GM21529 (cell line): ENCODE results near the gene SLTM.
"Not testable (repeated sequence)": the region's sequence is repeated elsewhere in the genome, so short reads cannot be mapped to it uniquely, and the experiment has no call there.

ENCODE experiments used
- ATAC-seq: cut with Tn5 transposase; IDR thresholded peaks from one replicate; pipeline ENCODE4 v1.9.1; 2021; ENCODE audit not compliant: unreplicated experiment

The SLTM gene

GRCh38 chr15:58929891-58930416, 3.5 kb downstream of the SLTM start:
- ATAC-seq = no peak

GRCh38 chr15:58926823-58927222, 6.7 kb downstream of the SLTM start:
- ATAC-seq = no peak

GRCh38 chr15:58924327-58924726, 9.2 kb downstream of the SLTM start:
- no peak for ATAC-seq

- no peak for ATAC-seq
These were observed 9.7 kb downstream of the SLTM start for GRCh38 chr15:58923696-58924300.

GRCh38 chr15:58923284-58923683, 10.2 kb downstream of the SLTM start:
- no peak for ATAC-seq

GRCh38 chr15:58921267-58921790, 12.2 kb downstream of the SLTM start:
- no peak for ATAC-seq

- not testable (repeated sequence) for ATAC-seq
These were observed 13.0 kb downstream of the SLTM start for GRCh38 chr15:58920447-58920846.

GRCh38 chr15:58919232-58919631, 14.2 kb downstream of the SLTM start:
- ATAC-seq = no peak

GRCh38 chr15:58918239-58918638, 15.2 kb downstream of the SLTM start:
- ATAC-seq = no peak

- ATAC-seq = not testable (repeated sequence)
These were observed 15.8 kb downstream of the SLTM start for GRCh38 chr15:58917613-58918129.

- ATAC-seq = no peak
These were observed 16.5 kb downstream of the SLTM start for GRCh38 chr15:58916962-58917361.

- no peak for ATAC-seq
These were observed 23.0 kb downstream of the SLTM start for GRCh38 chr15:58910456-58910855.

GRCh38 chr15:58909616-58910015, 23.9 kb downstream of the SLTM start:
- no peak for ATAC-seq

GRCh38 chr15:58908550-58909309, 24.7 kb downstream of the SLTM start:
- no peak for ATAC-seq

- no peak for ATAC-seq
These were observed 32.8 kb downstream of the SLTM start for GRCh38 chr15:58900631-58901030.

GRCh38 chr15:58898150-58898680, 35.3 kb downstream of the SLTM start:
- ATAC-seq = no peak

- ATAC-seq = no peak
These were observed 44.1 kb downstream of the SLTM start for GRCh38 chr15:58889363-58889762.

GRCh38 chr15:58886921-58887320, 46.6 kb downstream of the SLTM start:
- ATAC-seq = no peak

GRCh38 chr15:58883926-58884325, 49.6 kb downstream of the SLTM start:
- not testable (repeated sequence) for ATAC-seq

GRCh38 chr15:58882243-58882642, 51.2 kb downstream of the SLTM start:
- no peak for ATAC-seq

- peak; percentile 65 for ATAC-seq
These were observed 53.2 kb downstream of the SLTM start for GRCh38 chr15:58880320-58880719.
